NK-92 (cell line): Measurements from ENCODE around the gene MPC1L.

Source experiments
- DNase-seq: peaks from one replicate; lab custom pipeline; 2025; ENCODE audit not compliant: unreplicated experiment; lab: John Stamatoyannopoulos, UW

MPC1L gene

DNA sequence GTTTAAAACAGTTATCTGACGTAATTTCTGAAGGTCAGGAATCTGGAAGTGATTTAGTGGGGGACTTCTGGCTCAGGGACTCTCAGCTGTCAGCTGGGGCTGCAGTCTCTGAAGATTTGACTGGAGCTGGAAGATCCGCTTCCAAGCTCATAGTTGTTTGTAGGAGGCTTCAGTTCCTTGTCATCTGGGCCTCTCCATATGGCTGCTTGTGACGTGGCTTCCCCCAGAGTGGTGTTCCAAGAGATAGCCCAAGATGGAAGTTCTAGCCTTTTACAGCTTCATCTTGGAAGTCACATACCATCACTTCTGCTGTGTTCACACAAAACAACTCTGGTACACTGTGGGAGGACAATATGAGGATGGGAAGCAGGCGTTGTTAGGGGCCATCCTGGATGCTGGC lies 2.1 kb downstream of the MPC1L start:
- DNase-seq, result no peak

DNA sequence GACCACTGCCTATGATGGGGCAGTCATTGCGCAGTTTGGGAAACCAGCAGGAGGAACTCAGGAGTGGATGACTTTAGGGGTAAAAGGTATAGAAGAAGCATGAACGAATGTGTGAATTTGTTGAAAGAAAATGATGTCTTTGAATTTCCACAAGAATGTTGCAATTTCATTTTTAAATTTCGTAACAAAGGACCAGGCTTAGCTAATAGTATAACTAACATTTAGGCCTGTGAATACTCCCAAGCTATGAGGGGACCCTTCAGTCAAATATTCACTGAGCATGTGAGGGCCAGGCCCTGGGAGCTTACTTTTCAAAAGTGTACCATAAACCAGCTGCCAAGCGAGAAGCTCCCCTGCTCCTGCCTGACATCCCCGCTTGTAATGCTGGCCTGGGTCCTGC lies 5.3 kb downstream of the MPC1L start:
- no peak for DNase-seq

DNA sequence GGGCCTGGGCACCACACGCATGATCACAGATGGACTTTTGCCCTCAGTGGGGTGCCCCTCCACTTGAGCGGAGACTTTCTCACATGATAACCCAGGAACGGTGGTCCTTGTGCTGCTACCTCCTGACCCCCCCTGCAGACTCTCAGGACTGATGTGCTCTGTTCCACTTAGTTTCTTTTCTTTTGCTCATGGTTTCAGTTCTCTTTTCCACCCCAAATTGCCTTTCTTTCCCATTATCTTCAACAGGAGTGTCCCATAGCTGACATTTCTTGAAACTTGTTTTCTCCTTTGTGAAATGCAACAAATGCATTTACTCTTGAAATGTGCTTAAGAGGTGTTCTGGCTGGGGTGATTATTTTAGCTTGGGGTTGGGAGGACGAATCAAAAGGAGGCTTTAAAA lies 9.0 kb downstream of the MPC1L start:
- no peak for DNase-seq

DNA sequence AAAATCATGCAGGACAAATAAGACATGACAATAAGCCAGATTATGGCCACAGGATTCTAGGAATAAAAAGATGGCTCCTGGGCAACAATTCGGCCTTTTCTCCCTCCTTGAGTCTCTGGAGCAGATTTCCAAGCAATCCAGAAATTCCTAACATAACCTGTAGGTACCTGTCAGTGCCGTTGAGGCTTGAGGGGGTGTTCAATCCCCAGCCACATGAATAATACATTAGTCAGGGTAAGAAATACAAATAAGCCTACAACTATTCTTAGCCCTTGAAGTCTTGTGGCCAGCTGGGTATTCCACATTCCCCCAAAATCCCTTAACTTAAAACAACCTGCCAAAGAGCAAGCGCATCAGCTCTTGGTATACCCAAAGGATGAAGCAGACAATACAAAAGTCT lies 14.5 kb downstream of the MPC1L start:
- DNase-seq, result no peak

DNA sequence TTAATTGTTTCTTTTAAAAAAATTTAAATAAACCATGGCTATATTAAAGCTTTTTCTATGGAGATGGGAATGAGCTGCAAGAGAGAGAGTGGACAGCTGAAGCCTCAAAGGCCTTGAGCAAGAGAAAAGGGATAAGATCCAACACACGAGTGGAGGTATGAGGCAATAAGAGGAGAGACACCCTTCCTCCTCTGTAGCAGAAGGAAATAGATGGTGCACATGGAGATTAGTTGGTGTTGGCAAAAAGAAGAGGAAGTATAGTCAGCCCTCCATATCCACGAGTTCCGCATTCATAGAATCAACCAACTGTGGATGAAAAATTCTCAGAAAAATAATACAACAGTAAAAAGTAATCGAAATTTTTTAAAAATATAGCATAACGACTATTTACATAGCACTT lies 20.9 kb downstream of the MPC1L start:
- DNase-seq, result no peak

DNA sequence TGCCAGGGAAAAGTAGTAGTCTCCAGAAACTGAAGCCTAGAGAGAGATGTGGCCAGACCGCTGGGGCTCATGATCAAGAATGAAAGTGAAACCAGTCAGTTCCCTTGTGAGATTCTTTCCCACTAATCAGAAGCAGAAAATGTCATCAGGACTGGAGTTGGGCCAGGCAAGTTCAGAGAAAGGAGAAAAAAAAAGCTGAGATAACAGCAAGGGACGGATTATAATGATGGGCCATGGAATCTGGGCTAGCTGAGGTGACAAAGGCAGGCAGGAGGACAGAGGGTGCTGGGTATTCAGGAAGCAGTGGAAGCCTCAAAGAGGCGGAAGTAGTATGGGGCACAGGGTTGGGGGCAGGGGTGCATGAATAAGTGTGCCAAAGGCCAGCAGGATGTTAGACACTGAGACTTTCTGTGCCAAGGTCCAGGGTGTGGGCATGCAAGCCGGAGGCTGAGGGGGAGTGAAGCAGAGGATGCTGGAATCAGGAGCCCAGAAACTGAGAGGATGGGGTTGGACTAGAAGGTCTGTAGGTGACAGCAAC lies 21.7 kb downstream of the MPC1L start:
- no peak for DNase-seq

DNA sequence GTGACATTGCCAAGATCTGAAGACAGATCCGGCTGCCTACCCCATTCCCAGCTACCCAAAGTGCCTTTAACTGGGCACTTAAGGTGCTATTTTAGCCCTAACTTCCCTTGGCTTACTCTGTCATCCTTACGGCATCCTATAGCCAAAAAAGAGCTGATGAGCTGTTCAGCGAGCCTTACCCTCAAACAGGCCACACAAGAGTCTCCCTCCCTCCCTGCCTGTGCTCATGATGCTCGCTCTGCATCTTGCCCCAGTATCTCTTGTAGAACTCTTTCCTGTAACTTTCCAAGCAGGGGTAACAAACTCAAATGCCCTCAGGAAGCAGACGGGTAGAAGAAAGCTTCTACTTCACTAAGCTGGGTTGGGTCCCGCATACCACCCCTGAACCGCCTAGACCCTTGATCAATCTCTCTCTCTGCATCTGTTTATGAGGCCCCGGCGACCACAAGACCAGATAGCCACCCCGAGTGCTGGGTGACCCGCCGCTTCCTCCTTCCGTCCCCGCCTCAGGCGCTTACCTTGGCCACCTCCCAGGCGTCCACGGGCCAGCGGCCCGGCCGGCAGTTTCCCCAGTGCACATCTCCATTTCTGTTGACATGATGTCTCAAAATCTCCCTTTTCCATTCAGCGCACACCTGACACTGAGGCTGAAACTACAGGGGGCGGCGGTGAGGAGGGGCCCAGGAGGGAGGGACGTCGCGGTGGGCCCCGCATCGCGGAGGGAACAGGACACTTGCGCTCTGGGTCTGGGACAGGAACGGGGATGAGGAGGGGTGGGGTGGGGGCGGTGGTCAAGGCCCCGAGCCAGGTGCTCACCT lies 23.5 kb downstream of the MPC1L start:
- no peak for DNase-seq

DNA sequence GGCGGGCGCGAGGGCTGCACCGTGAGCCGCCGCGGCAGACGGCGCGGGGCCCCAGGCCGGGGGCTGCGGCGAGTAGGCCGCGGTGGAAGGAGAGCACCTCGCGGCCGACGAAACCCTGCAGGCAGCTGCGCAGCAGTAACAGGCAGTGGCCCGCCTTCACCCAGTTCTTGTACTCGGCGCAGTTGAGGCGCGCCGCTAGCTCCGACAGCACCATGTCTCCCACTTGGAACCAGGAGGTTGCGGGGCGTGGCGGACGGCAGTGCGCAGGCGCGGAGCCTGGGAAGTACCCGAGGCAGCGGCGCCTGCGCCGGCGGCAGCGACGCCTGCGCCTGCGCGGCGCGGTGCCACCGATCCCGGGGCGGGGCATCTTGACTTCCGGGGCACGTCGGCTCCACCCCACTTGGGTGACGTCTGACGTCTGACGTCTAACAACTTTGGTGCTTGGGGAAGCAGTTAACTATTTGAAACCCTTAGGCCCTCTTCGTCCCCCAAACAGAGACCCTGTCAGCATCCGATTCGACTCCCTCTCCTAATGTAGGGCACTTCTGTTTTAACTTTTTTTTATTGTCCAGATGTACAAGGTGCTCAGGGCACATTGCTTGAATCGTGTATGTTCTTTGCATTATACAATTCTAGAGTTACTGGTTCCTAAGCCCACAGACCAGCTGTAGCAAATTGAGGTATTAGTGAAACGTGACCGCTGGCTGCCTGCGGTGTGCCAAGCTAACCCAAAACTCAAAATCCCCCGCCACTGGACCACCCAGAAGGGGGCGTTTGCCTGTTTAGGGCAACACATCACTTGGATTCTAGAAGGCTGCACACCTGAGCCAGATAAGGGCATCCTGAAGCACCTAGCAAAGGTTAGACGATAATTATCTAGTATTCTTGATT lies 24.3 kb downstream of the MPC1L start, which contains the start of gene CXorf38:
TSS of gene CXorf38 (minus strand) at position 255 of the 891 bp plus-strand sequence. CDS start at position 214, 41 bp downstream.
- peak; percentile 35 for DNase-seq

DNA sequence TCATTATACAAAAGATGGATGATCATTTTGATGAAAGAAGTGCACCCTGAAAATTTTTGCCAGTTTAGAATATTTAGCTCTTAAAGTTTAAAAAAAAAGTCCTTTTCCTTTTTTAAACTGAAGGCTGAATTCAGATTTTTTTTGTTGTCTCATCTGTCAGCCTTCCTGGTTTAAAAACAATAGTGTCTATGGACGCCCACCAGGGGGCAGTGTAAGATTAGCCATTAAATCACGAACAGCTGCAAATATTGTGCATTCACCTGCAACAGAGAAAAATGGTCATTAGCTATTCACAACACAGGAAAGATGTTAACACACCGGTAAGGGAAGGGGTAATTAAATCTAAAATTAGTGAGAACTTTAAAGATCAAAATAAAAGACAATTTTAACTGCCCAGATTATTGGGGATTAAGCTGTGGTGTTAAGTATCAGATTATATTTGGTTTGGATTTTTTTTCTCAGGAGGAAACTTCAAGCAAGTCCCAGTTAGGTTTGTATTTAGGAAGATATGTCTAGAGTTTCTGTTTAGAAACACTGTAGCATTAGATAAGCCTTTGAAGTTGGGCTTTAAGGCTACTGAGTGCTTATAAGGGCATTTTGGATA lies 28.5 kb downstream of the MPC1L start:
- DNase-seq, result no peak

DNA sequence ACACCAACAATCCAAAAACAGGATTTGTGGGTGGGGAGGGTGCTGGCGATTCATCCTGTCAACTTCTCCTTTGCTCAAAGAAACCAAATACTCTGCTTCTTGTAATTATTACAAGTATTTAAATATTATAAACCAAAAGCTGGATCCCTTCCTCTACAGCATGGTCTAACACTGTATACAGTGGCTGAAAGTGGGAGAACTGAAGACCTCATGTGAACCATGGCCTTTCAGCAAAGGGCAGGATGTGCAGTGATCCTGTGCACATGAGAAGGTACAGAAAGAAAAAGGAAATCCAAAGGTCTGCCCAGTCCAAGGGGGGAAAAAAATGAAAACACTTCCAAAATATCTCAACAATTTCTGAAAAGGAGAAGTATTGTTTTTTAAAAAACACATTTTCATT lies 29.4 kb downstream of the MPC1L start:
- no peak for DNase-seq

DNA sequence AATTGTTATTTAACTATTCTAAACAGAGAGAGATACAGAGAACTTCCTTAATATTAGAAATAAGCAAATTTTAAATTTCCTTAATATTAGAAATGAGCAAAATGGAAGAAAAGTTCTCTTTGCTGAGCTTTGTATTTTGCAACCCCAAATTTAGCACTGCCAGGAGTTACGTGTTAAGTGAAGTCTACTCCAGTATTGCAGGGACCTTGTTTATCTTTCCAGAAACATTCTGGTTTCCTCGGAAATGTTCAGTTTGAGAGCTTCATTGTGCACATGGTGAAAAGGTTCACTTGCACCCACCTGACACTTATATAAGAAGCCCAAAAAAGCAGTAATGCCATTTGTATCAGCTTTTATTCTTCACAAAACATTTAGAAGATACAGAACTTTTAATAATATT lies 30.3 kb downstream of the MPC1L start:
- DNase-seq, result no peak

DNA sequence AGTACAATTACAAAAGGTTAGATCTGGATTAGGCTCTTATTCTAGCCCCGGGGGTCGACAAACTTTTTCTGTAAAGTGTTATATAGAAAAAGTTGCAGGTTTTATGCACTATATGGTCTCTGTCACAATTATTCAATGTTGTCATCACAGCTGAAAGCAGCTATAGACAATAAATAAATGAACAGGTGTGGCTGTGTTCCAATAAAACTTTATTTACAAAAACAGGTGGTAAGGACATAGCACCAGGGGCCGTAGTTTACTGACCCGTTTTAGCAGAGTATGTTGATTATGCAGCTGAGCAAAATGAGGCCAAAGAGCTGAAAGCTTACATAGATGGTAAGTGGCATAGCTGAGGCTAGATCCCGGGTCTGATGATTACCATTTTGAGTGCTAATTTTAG lies 37.2 kb downstream of the MPC1L start:
- no peak for DNase-seq

DNA sequence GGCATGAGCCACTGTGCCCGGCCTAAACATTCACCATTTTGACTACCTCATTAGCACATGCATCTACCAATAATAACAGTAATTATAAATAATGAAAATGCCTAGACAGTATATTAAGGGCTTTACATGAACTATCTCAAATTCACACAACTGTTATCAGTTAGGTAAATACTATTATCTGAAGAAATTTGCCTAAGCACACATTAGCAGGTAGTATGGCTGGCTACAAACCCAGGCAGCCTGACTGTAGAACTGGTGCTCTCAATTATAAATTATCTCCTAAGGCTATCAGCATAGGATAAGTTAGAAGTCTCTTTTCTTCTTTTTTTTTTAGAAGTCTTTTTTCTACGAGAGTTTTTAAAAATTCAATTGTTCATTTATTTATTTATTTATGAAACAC lies 38.3 kb downstream of the MPC1L start:
- DNase-seq, result no peak

DNA sequence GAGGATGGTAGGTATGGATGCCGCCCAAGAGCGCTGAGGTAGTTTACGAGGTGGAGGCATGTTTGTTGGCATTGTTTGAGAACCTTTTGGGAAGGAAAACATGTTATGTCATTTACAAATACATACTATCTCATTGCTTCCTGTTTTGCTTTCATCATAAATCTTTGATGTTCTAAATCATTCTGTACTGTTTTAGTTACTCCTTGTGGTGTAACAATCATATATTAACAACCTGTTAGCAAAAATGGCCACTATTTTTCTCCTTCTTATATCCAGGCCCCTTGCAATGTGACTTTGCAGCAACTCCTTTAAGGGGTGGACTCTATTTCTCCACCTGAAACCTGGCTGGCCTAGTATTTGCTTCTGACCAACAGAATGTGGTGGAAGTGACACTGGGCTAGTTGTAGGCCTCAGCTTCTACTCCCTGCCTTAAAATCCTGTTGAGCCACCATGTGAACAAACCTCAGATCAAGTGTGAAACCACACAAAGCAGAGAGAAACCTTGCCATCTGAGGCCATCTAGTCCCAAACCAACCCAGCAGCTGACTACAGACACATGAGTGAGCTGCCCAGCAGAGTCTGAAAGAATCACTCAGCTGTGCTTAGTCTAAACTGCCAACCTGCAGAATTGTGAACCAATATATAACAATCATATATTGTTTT lies 40.0 kb downstream of the MPC1L start:
- no peak for DNase-seq

DNA sequence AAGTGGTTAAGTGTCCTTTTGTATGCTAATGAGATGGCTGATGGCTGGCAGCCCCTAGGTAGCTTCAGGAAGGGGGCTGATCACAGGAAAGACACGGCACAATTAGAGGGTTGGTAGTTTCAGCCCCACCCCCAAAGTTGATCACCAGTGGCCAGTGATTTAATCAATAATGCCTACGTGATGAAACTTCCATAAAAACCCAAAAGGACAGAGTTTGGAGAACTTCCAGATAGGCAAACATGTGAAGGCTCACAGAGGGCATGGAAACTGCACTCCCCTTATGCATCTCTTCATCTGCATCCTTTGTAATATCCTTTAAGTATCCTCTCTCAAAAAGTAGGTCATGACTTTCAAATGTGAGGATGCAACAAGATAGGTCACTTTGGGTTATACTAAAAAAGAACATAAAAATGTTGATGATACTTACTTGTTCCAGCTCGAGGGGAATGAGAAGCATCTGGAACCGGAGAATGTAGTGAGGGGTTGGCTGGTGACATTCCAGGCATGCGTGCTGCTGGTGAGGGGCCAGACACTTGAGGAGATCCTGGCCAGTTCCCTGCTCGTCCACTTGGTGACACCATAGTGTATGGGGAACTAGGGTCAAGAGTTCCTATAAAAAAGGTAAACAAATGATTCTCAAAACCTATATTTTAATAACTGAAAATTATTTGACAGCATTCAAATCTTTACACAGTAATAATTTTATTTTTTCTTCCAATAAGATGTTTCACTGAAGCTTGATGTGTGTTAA lies 40.8 kb downstream of the MPC1L start:
- no peak for DNase-seq

DNA sequence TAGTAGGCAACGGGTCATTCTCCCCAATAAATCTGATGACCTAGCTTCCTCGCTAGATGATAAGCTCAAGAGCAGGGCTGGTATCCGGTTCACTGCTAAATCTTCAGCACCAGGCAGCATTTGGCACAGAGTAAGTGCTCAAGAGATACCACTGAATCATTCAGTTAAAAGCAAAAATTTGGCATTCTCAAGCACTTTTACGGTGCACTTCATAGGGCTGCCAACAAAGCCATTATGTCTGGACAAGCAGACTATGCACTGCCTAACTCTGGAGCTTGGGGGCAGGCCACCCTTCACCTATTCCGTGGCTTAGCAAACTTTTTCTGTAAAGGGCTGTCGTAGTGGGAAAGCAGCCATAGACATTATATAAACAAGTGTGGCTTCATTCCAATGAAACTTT lies 47.9 kb downstream of the MPC1L start:
- DNase-seq, result no peak
